ENCODE measurements around the gene ATP23.

DNA sequence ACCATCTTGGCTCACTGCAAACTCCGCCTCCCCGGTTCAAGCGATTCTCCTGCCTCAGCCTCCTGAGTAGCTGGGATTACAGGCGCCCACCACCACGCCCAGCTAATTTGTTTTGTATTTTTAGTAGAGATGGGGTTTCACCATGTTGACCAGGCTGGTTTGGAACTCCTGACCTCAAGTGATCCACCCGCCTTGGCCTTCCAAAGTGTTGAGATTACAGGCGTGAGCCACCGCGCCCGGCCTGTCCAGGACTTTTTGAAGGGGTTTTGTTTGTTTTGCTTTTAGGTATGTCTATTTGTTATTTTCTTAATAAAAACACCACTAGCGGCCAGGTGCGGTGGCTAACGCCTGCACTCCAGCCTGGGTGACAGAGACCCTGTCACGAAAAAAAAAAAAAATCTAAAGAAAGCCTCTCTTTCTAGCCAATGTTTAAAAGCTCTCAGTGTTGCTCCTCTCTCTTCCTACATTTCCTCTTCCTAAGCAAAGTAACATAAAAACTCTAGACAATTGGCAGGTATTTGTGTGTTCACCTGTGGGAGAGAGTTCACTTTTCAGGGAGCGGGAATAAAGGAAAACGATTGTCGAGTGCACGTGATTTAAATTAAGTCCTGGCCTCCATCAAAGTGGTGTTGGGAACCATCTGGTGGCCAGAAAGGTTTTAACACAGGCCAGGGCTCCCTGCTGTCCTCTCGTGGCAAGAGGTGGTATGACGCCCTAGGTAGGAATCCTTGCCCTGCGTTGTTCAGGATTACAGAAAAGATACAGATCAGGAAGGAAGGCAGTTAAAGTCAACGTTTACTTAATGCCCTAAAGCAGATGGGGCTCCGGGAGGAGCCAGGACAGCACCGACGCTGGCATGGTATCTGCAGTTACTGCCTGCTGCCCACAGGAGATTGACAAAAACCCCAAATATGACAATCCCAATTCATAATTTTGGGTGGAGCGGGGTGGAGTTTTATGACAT lies 36.2 kb upstream of the ATP23 start:
- TF ChIP-seq, protein P1, sequence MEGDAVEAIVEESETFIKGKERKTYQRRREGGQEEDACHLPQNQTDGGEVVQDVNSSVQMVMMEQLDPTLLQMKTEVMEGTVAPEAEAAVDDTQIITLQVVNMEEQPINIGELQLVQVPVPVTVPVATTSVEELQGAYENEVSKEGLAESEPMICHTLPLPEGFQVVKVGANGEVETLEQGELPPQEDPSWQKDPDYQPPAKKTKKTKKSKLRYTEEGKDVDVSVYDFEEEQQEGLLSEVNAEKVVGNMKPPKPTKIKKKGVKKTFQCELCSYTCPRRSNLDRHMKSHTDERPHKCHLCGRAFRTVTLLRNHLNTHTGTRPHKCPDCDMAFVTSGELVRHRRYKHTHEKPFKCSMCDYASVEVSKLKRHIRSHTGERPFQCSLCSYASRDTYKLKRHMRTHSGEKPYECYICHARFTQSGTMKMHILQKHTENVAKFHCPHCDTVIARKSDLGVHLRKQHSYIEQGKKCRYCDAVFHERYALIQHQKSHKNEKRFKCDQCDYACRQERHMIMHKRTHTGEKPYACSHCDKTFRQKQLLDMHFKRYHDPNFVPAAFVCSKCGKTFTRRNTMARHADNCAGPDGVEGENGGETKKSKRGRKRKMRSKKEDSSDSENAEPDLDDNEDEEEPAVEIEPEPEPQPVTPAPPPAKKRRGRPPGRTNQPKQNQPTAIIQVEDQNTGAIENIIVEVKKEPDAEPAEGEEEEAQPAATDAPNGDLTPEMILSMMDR (IDR thresholded peaks at IDR 0.05; ENCODE audit: low read depth, low read length): peak; percentile 100
- TF ChIP-seq EZH2phosphoT487 (IDR thresholded peaks at IDR 0.05; ENCODE audit: low read depth): no peak

Measured in OCI-LY3 (cell line).